ENCODE measurements around the gene MAEA.
"Not testable (repeated sequence)": the region's sequence is repeated elsewhere in the genome, so short reads cannot be mapped to it uniquely, and the experiment has no call there.

MAEA gene

GRCh38 chr4:1367230-1367935 lies 77.7 kb downstream of the MAEA start:
- DNase-seq (ENCODE audit: low read depth): no peak

GRCh38 chr4:1367936-1368289 lies 78.2 kb downstream of the MAEA start:
- DNase-seq (ENCODE audit: low read depth): no peak

GRCh38 chr4:1368421-1369090 lies 78.9 kb downstream of the MAEA start:
- no peak for DNase-seq (ENCODE audit: low read depth)

GRCh38 chr4:1369091-1369450 lies 79.4 kb downstream of the MAEA start:
- DNase-seq (ENCODE audit: low read depth): no peak

- no peak for DNase-seq (ENCODE audit: low read depth)
Measured at GRCh38 chr4:1369479-1370079, 79.9 kb downstream of the MAEA start.

- no peak for DNase-seq (ENCODE audit: low read depth)
Measured at GRCh38 chr4:1370321-1371124, 80.8 kb downstream of the MAEA start.

- no peak for DNase-seq (ENCODE audit: low read depth)
Measured at GRCh38 chr4:1371176-1372165, 81.8 kb downstream of the MAEA start.

GRCh38 chr4:1372576-1372975 lies 82.9 kb downstream of the MAEA start:
- DNase-seq (ENCODE audit: low read depth): not testable (repeated sequence)

- no peak for DNase-seq (ENCODE audit: low read depth)
Measured at GRCh38 chr4:1373892-1374705, 84.4 kb downstream of the MAEA start.

- DNase-seq (ENCODE audit: low read depth): no peak
Measured at GRCh38 chr4:1374706-1375045, 85.0 kb downstream of the MAEA start.

GRCh38 chr4:1375051-1375721 lies 85.5 kb downstream of the MAEA start:
- no peak for DNase-seq (ENCODE audit: low read depth)

GRCh38 chr4:1375761-1376322 lies 86.2 kb downstream of the MAEA start:
- DNase-seq (ENCODE audit: low read depth): no peak

GRCh38 chr4:1376391-1376840 lies 86.7 kb downstream of the MAEA start:
- no peak for DNase-seq (ENCODE audit: low read depth)

GRCh38 chr4:1376841-1377605 lies 87.3 kb downstream of the MAEA start:
- DNase-seq (ENCODE audit: low read depth): no peak

- DNase-seq (ENCODE audit: low read depth): no peak
Measured at GRCh38 chr4:1377606-1378261, 88.0 kb downstream of the MAEA start.

GRCh38 chr4:1378559-1379231 lies 89.0 kb downstream of the MAEA start:
- DNase-seq (ENCODE audit: low read depth): no peak

- no peak for DNase-seq (ENCODE audit: low read depth)
Measured at GRCh38 chr4:1379351-1379781, 89.7 kb downstream of the MAEA start.

All from activated T-cell treated with anti-CD3 and anti-CD28 coated beads for 24 hours (primary cell).